Heart left ventricle (tissue), 13 donors: Measurements from ENCODE around the gene HDLBP.

Source experiments
- CTCF ChIP-seq, 12 donors: fragments of 200-600 bp; sonication (generic) in 4 of 12; IDR thresholded peaks; one replicate each; pipeline versions ENCODE4 v1.5.0 to v1.8.0; 2018 to 2022; ENCODE audit warnings: antibody characterized with exemption in 12 of 12, mild to moderate bottlenecking in 5 of 12
- POLR2A ChIP-seq, 2 donors: fragments of 450-650 bp; IDR thresholded peaks; one replicate each; pipeline ENCODE4 v1.6.1; 2017; ENCODE audit warnings: antibody characterized with exemption in 2 of 2, mild to moderate bottlenecking in 2 of 2, moderate library complexity in 2 of 2
- donor health status: ischemic (EF 13 %, LVEDD 7.1; RV severe dilation, severe dysfunction).
- donor health status: DM: no; HTN: yes; CAD: no.
- donor health status: DM: no; HTN: no; CAD: no.
- donor health status: ischemic (EF 25% LVEDD 6.9; RV normal size, moderate dysfunction).
- donor health status: ischemic (EF 25% LVEDD 5.7; RV mildly dilated, moderate dysfunction).
- donor health status: ischemic (EF 35%, LVEDD 5.7; RV mildly dilated, moderate dysfunction).
- donor health status: nonischemic (EF 11% LVEDD 7.7; RV severe dilation, severe dysfunction).
- donor health status: DM: yes; HTN: yes; CAD: no.
- donor health status: PGD.
- donor health status: ischemic (EF 29% LVEDD 5.4; RV normal size, mild dysfunction).
- donor health status: nonischemic (EF 23%, LVEDD 6.1; RV moderate dilation, normal function).

- TF ChIP-seq POLR2A (IDR thresholded peaks at IDR 0.05): no peak
- no peak for TF ChIP-seq CTCF (IDR thresholded peaks at IDR 0.05)
Observed at GRCh38 chr2:241180495-241180894, 135.0 kb downstream of the HDLBP start.
